ENCODE data around the gene MAP2K5. TPM values are rescaled to one million over a fixed set of nuclear protein-coding genes. Genes with fewer than 3 reads are reported as not detected.

Gene MAP2K5
- total RNA-seq, 1 experiment from 2014 or later = 15.0 TPM

- no peak overlapping the region for H2AFZ ChIP-seq (ENCODE audit: low read length)
- Mint-ChIP-seq H3K9me3 (peaks cover 5% of the 10 kb centered on the region in 2 experiments; a peak in 4 of 5 replicates), H3K36me3 (ENCODE audit: insufficient read depth in 1 of 3, low read depth in 3 of 3) (peaks cover 2 to 4% (median 2%) of the 10 kb centered on the region in 3 experiments; a peak in 6 of 7 replicates), H3K27me3 (ENCODE audit: low read depth) (no peaks in the 10 kb centered on the region), H3K27ac (no peak overlapping the region), H3K4me1 (peaks cover 14 to 16% of the 10 kb centered on the region in 2 experiments), H3K4me3 (no peak overlapping the region)
- H4K20me1 ChIP-seq (ENCODE audit: control insufficient read depth, insufficient read depth, insufficient read length) = no peaks in the 10 kb centered on the region
- no peaks in the 10 kb centered on the region for H3K79me1 ChIP-seq (ENCODE audit: insufficient read depth, low read depth, low read length, poor library complexity, severe bottlenecking)
- no peak overlapping the region for H2BK120ac ChIP-seq (ENCODE audit: low read depth, low read length, poor library complexity, severe bottlenecking)
- no peak overlapping the region for H3K23ac ChIP-seq (ENCODE audit: insufficient read length, low read depth, low read length)
- no peak overlapping the region for H4K91ac ChIP-seq (ENCODE audit: insufficient read length, low read depth, low read length)
- H3K9me3 ChIP-seq (ENCODE audit: control insufficient read depth, low read depth, low read length) = no peaks in the 10 kb centered on the region
- no peak overlapping the region for H2BK15ac ChIP-seq (ENCODE audit: low read depth, low read length)
- no peak for DNase-seq
- H3K79me2 ChIP-seq (ENCODE audit: insufficient read depth, low read length) = no peaks in the 10 kb centered on the region
- no peak overlapping the region for H3K4ac ChIP-seq (ENCODE audit: low read depth, low read length)
- no peak overlapping the region for H3K56ac ChIP-seq (ENCODE audit: insufficient read length, low read depth, low read length)
- no peak overlapping the region for H2BK12ac ChIP-seq (ENCODE audit: insufficient read length, low read depth, low read length)
- no peaks in the 10 kb centered on the region for H3K4me1 ChIP-seq (ENCODE audit: insufficient read depth, low read length)
- no CpG with 5 or more reads among the region's 3 CpGs for WGBS (ENCODE audit: extremely low coverage, insufficient read length, low lambda C conversion rate)
- no peaks in the 10 kb centered on the region for H3K27me3 ChIP-seq (ENCODE audit: insufficient read depth, low read length)
- no peak overlapping the region for H3K9ac ChIP-seq (ENCODE audit: extremely low read depth, insufficient read length, low read length)
- H4K8ac ChIP-seq (replicated peaks; ENCODE audit: insufficient read length, low read depth, low read length) = no peak overlapping the region
- H4K5ac ChIP-seq (ENCODE audit: insufficient read length, low read depth, low read length) = no peak overlapping the region
- no peak overlapping the region for H2AK5ac ChIP-seq (ENCODE audit: insufficient read length, low read length)
- H3K23me2 ChIP-seq (ENCODE audit: insufficient read length, low read depth, low read length, poor library complexity, severe bottlenecking) = no peaks in the 10 kb centered on the region
- TF ChIP-seq, protein P1, sequence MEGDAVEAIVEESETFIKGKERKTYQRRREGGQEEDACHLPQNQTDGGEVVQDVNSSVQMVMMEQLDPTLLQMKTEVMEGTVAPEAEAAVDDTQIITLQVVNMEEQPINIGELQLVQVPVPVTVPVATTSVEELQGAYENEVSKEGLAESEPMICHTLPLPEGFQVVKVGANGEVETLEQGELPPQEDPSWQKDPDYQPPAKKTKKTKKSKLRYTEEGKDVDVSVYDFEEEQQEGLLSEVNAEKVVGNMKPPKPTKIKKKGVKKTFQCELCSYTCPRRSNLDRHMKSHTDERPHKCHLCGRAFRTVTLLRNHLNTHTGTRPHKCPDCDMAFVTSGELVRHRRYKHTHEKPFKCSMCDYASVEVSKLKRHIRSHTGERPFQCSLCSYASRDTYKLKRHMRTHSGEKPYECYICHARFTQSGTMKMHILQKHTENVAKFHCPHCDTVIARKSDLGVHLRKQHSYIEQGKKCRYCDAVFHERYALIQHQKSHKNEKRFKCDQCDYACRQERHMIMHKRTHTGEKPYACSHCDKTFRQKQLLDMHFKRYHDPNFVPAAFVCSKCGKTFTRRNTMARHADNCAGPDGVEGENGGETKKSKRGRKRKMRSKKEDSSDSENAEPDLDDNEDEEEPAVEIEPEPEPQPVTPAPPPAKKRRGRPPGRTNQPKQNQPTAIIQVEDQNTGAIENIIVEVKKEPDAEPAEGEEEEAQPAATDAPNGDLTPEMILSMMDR (conservative IDR thresholded peaks at IDR 0.05) = no peak
- no peak overlapping the region for H3K27ac ChIP-seq (ENCODE audit: insufficient read length, low read depth, low read length)
- no peak overlapping the region for H3T11ph ChIP-seq (ENCODE audit: low read length)
- no peak overlapping the region for H3K18ac ChIP-seq (ENCODE audit: insufficient read length, low read depth, low read length)
- no peak overlapping the region for H3K4me2 ChIP-seq (ENCODE audit: insufficient read depth, insufficient read length, low read length)
- no peak overlapping the region for H2BK5ac ChIP-seq (ENCODE audit: insufficient read length, low read length)
- H3K14ac ChIP-seq (ENCODE audit: insufficient read depth, low read length) = no peak overlapping the region
- H2BK20ac ChIP-seq (ENCODE audit: low read depth, low read length, poor library complexity, severe bottlenecking) = no peak overlapping the region
These were observed 148.4 kb downstream of the MAP2K5 start for GRCh38 chr15:67690936-67691335.
